Prostate gland (tissue), 2 donors: ENCODE results near the gene RFX2.

Source experiments
- POLR2A ChIP-seq: fragments of 450-650 bp; IDR thresholded peaks from one replicate; pipeline ENCODE4 v1.6.1; 2016; ENCODE audit warnings: antibody characterized with exemption, mild to moderate bottlenecking
- TF ChIP-seq, protein P1 (sequence below), 4 experiments: fragments of 200-600 bp in 2 of 4; fragments of 450-650 bp in 2 of 4; sonication (generic) in 2 of 4; IDR thresholded peaks; 1 replicate in 3 of 4; 2 replicates in 1 of 4; pipeline ENCODE4 v1.5.1; 2016 to 2019; ENCODE audit warnings: antibody characterized with exemption in 4 of 4, mild to moderate bottlenecking in 2 of 4, moderate library complexity in 2 of 4

GRCh38 chr19:6032827-6033226 is 77.5 kb downstream of the RFX2 start:
- TF ChIP-seq, protein P1, sequence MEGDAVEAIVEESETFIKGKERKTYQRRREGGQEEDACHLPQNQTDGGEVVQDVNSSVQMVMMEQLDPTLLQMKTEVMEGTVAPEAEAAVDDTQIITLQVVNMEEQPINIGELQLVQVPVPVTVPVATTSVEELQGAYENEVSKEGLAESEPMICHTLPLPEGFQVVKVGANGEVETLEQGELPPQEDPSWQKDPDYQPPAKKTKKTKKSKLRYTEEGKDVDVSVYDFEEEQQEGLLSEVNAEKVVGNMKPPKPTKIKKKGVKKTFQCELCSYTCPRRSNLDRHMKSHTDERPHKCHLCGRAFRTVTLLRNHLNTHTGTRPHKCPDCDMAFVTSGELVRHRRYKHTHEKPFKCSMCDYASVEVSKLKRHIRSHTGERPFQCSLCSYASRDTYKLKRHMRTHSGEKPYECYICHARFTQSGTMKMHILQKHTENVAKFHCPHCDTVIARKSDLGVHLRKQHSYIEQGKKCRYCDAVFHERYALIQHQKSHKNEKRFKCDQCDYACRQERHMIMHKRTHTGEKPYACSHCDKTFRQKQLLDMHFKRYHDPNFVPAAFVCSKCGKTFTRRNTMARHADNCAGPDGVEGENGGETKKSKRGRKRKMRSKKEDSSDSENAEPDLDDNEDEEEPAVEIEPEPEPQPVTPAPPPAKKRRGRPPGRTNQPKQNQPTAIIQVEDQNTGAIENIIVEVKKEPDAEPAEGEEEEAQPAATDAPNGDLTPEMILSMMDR (IDR thresholded peaks at IDR 0.05) = no peak
- no peak for TF ChIP-seq POLR2A
